Measurements from ENCODE around the gene ZNF613.

DNA sequence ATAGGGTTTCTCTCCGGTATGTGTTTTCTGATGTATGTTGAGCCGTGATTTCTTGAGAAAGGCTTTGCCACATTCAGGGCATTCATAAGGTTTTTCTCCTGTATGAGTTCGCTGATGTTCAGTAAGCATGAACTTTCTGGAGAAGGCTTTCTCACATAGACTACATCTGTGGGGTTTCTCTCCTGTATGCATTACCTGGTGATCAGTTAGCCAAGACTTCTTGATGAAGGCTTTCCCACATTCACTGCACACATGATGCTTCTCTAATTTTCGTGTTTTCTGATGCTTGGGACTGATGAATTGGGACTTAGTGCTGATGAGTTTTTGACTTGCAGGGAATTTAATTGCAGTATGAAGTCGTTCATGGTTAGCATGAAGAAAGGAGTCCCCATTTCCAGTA is 38.3 kb downstream of the ZNF613 start:
- TF ChIP-seq, protein P1, sequence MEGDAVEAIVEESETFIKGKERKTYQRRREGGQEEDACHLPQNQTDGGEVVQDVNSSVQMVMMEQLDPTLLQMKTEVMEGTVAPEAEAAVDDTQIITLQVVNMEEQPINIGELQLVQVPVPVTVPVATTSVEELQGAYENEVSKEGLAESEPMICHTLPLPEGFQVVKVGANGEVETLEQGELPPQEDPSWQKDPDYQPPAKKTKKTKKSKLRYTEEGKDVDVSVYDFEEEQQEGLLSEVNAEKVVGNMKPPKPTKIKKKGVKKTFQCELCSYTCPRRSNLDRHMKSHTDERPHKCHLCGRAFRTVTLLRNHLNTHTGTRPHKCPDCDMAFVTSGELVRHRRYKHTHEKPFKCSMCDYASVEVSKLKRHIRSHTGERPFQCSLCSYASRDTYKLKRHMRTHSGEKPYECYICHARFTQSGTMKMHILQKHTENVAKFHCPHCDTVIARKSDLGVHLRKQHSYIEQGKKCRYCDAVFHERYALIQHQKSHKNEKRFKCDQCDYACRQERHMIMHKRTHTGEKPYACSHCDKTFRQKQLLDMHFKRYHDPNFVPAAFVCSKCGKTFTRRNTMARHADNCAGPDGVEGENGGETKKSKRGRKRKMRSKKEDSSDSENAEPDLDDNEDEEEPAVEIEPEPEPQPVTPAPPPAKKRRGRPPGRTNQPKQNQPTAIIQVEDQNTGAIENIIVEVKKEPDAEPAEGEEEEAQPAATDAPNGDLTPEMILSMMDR (IDR thresholded peaks at IDR 0.05): no peak
- no peak for TF ChIP-seq POLR2A (IDR thresholded peaks at IDR 0.05)
